ENCODE data around the gene OBSCN. TPM values are rescaled to one million over a fixed set of nuclear protein-coding genes. Genes with fewer than 3 reads are reported as not detected.

OBSCN gene
- total RNA-seq, 3 donors from 2014 or later: 6.3 to 9.3 (median 7.5) TPM

- no peak for DNase-seq
- Mint-ChIP-seq H3K27me3 (ENCODE audit: low read depth) (no peaks in the 10 kb centered on the region), H3K4me3 (no peak overlapping the region), H3K9me3 (no peaks in the 10 kb centered on the region), H3K36me3 (ENCODE audit: insufficient read depth) (peaks cover 8% of the 10 kb centered on the region), H3K4me1 (ENCODE audit: low read depth) (no peaks in the 10 kb centered on the region)
- ATAC-seq: no peak
Observed at GRCh38 chr1:228325267-228325666, 117.4 kb downstream of the OBSCN start.

DNA sequence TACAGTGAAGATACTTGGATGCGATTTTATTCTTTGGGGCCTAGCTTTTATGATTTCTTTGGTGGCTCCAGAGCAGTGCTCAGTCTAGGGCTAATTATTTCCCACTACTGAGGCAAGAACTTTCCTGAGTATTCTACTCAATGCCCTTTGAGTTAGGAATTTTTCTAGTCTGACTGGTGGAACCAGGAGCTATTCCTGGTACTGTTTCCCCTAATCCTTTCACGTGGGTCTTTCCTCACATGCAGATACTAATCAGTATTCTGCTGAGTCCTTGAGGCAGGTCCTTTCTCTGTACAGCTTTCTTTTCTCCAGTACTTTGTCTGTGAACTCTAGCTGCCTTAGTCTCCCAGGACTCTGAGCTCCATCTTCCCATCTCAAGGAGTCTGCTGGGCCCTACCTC is 122.0 kb downstream of the OBSCN start:
- DNase-seq (no peak), ATAC-seq (no peak)
- no peak overlapping the region for H3K4me3 Mint-ChIP-seq
- no peaks in the 10 kb centered on the region for H3K9me3 Mint-ChIP-seq
- no peaks in the 10 kb centered on the region for H3K27me3 Mint-ChIP-seq (ENCODE audit: low read depth)
- no peaks in the 10 kb centered on the region for H3K36me3 Mint-ChIP-seq (ENCODE audit: insufficient read depth)
- H3K4me1 Mint-ChIP-seq (ENCODE audit: low read depth): no peaks in the 10 kb centered on the region

GRCh38 chr1:228332797-228333738 is 125.2 kb downstream of the OBSCN start:
- H3K27me3 Mint-ChIP-seq (ENCODE audit: low read depth): no peaks in the 10 kb centered on the region
- H3K4me1 Mint-ChIP-seq (ENCODE audit: low read depth): no peaks in the 10 kb centered on the region
- H3K9me3 Mint-ChIP-seq: no peaks in the 10 kb centered on the region
- DNase-seq (no peak), ATAC-seq (no peak)
- no peaks in the 10 kb centered on the region for H3K36me3 Mint-ChIP-seq (ENCODE audit: insufficient read depth)
- H3K4me3 Mint-ChIP-seq: no peak overlapping the region

DNA sequence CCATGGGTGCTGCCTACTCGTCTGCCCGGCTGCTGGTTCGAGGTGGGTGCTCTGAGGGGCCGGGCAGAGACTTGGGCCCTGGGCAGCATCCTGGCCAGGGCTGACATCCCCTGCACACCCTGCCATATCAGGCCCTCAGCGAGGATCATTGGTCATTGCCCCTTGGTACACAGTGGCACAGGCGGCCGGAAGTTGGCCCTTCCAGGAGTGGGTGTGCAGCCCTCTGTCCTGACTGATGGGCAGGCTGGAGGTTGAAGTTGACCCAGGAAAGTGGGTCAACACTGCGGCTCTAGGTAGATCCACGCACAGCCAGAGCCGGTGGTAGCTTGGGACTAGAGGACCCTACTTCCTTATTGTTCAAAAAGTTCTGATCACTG is 125.9 kb downstream of the OBSCN start:
- Mint-ChIP-seq H3K4me1 (ENCODE audit: low read depth) (no peaks in the 10 kb centered on the region), H3K27me3 (ENCODE audit: low read depth) (no peaks in the 10 kb centered on the region), H3K9me3 (no peaks in the 10 kb centered on the region), H3K36me3 (ENCODE audit: insufficient read depth) (no peaks in the 10 kb centered on the region), H3K4me3 (no peak overlapping the region)
- no peak for ATAC-seq
- DNase-seq: no peak

DNA sequence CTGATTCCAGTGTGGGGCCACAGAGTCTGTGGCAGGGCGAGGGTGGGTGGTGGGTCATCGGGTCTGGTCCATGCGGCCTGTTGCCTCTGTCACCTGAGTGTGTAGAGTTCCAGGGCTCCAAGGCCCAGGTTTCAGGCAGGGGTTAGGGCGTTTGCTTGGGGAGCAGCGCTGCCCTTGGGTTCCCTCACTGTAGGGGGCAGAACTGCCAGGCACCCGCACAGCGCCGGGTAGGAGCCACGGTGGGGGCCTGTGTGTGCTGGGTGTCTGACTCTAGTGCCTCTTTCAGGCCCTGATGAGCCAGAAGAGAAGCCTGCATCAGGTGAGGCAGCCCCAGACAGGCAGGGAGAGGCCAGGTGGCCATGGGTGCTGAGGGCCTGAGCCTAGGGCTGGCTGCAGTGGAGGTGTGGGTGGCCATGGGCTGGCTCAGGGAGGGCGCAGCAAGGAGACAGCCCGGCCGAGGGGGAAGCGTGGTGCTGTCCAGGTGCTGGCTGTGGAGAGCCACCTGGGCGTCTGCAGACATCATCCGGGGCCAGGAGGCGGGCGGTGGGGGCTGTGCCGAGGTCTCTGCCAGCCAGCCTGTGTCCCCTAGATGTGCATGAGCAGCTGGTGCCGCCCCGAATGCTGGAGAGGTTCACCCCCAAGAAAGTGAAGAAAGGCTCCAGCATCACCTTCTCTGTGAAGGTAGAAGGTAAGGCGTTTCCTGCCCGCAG is 126.5 kb downstream of the OBSCN start:
- H3K4me1 Mint-ChIP-seq (ENCODE audit: low read depth): no peaks in the 10 kb centered on the region
- DNase-seq (no peak), ATAC-seq (no peak)
- H3K4me3 Mint-ChIP-seq: no peak overlapping the region
- H3K27me3 Mint-ChIP-seq (ENCODE audit: low read depth): no peaks in the 10 kb centered on the region
- H3K9me3 Mint-ChIP-seq: no peaks in the 10 kb centered on the region
- peaks cover under 1% of the 10 kb centered on the region for H3K36me3 Mint-ChIP-seq (ENCODE audit: insufficient read depth)

GRCh38 chr1:228334954-228335353 is 127.1 kb downstream of the OBSCN start:
- DNase-seq: no peak
- H3K36me3 Mint-ChIP-seq (ENCODE audit: insufficient read depth): peaks cover 4% of the 10 kb centered on the region
- no peak for ATAC-seq
- no peaks in the 10 kb centered on the region for H3K27me3 Mint-ChIP-seq (ENCODE audit: low read depth)
- no peak overlapping the region for H3K4me3 Mint-ChIP-seq
- H3K9me3 Mint-ChIP-seq: no peaks in the 10 kb centered on the region
- no peaks in the 10 kb centered on the region for H3K4me1 Mint-ChIP-seq (ENCODE audit: low read depth)

GRCh38 chr1:228335406-228336307 is 127.8 kb downstream of the OBSCN start:
- H3K4me3 Mint-ChIP-seq: no peak overlapping the region
- H3K36me3 Mint-ChIP-seq (ENCODE audit: insufficient read depth): peaks cover 4% of the 10 kb centered on the region
- H3K4me1 Mint-ChIP-seq (ENCODE audit: low read depth): no peaks in the 10 kb centered on the region
- DNase-seq (no peak), ATAC-seq (no peak)
- no peaks in the 10 kb centered on the region for H3K9me3 Mint-ChIP-seq
- no peaks in the 10 kb centered on the region for H3K27me3 Mint-ChIP-seq (ENCODE audit: low read depth)

DNA sequence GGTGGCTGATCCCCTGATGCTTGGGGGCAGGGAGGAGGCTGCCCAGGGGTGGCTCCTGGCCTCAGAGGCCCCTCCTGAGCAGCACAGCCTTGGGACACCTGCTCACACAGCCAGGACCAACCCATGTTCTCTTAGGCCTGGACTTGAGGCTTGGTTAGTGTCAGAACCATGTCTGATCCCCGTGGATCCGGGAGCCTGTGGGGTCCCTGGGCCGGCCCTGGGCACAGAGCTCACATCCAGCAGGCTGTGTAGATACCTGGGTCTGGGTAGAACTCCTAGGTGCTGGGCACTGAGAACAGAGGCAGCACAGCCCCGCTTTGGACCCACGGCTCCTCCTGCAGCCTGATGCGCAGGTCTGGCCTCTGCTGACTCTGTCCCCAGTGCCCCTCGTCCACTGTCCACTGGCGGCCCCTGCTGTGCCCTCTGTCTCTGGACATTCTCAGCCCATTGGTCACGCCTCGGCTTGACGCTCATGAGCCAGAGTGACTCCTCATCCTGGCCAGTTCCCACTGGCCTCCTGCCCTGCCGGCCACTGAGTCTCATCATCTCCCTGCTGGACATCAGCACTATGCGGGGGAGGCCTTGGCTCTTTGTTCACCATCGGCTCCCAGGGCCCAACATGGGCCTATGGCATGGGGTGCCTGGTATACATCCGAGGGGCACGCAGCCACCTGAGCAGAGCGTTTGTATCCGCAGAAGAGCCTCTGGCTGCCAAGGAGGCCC is 128.6 kb downstream of the OBSCN start:
- Mint-ChIP-seq H3K36me3 (ENCODE audit: insufficient read depth) (peaks cover 4% of the 10 kb centered on the region), H3K4me1 (ENCODE audit: low read depth) (no peaks in the 10 kb centered on the region), H3K9me3 (no peaks in the 10 kb centered on the region), H3K27me3 (ENCODE audit: low read depth) (no peaks in the 10 kb centered on the region), H3K4me3 (no peak overlapping the region)
- no peak for ATAC-seq
- no peak for DNase-seq

DNA sequence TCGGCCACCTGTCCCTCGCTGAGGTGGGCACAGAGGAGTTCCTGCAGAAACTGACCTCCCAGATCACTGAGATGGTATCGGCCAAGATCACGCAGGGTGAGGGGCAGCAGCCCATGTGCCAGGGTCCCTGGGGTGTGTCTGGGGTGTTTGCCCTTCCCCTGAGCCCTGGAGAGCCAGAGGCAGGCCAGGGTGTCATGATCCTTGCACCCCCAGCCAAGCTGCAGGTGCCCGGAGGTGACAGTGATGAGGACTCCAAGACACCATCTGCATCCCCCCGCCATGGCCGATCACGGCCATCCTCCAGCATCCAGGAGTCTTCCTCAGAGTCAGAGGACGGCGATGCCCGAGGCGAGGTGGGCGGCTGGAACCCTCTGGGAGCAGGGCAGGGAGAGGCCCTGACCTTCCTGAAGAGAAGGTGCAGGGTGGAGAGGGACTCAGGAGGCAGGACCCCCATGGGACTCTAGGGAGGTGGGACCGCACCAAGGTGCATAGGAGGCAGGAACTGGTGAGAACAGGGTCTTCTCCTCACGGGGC is 129.3 kb downstream of the OBSCN start:
- no peak for ATAC-seq
- Mint-ChIP-seq H3K27me3 (ENCODE audit: low read depth) (no peaks in the 10 kb centered on the region), H3K36me3 (ENCODE audit: insufficient read depth) (peaks cover 4% of the 10 kb centered on the region), H3K4me1 (ENCODE audit: low read depth) (no peaks in the 10 kb centered on the region), H3K4me3 (no peak overlapping the region), H3K9me3 (no peaks in the 10 kb centered on the region)
- DNase-seq: no peak

DNA sequence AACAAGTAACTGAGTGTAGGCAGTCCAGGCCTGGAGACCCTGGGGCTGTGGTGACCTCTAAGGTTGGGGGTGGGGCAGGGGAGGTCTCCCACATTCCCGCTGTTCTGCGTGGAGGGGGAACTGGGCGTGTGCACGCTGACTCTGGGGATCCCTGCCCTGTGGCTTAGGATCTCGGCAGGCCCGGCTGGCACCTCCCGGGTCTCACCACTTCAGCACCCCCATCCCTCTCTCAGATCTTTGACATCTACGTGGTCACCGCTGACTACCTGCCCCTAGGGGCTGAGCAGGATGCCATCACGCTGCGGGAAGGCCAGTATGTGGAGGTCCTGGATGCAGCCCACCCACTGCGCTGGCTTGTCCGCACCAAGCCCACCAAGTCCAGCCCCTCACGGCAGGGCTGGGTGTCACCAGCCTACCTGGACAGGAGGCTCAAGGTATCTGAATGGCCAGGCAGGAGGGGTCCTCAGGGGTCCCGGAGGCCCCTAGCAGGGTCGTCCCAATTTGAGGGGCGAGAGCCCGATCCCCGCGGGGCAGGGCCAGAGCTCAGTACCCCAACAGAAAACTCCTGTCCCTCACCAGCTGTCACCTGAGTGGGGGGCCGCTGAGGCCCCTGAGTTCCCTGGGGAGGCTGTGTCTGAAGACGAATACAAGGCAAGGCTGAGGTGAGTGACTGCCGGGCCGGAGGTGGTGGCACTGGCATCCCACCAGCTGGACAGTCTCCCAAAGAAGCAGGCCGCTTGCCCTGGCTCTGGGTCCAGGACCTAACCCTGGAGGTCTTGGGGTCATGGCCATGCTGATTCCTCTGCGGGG is 130.1 kb downstream of the OBSCN start:
- Mint-ChIP-seq H3K4me1 (ENCODE audit: low read depth) (no peaks in the 10 kb centered on the region), H3K9me3 (no peaks in the 10 kb centered on the region), H3K4me3 (no peak overlapping the region), H3K36me3 (ENCODE audit: insufficient read depth) (peaks cover 5% of the 10 kb centered on the region), H3K27me3 (ENCODE audit: low read depth) (no peaks in the 10 kb centered on the region)
- ATAC-seq (no peak), DNase-seq (no peak)

- no peak overlapping the region for H3K4me3 Mint-ChIP-seq
- H3K27me3 Mint-ChIP-seq (ENCODE audit: low read depth): no peaks in the 10 kb centered on the region
- peaks cover 6% of the 10 kb centered on the region for H3K36me3 Mint-ChIP-seq (ENCODE audit: insufficient read depth)
- H3K4me1 Mint-ChIP-seq (ENCODE audit: low read depth): no peaks in the 10 kb centered on the region
- DNase-seq (no peak), ATAC-seq (no peak)
- H3K9me3 Mint-ChIP-seq: peaks cover 1% of the 10 kb centered on the region
Observed at GRCh38 chr1:228338521-228339051, 130.7 kb downstream of the OBSCN start.

- Mint-ChIP-seq H3K27me3 (ENCODE audit: low read depth) (no peaks in the 10 kb centered on the region), H3K4me1 (ENCODE audit: low read depth) (no peaks in the 10 kb centered on the region), H3K9me3 (peaks cover 3% of the 10 kb centered on the region)
Observed at GRCh38 chr1:228339059-228339704, 131.3 kb downstream of the OBSCN start.

More at GRCh38 chr1:228339059-228339704, 131.3 kb downstream of the OBSCN start:
- ATAC-seq: no peak
- Mint-ChIP-seq H3K4me3 (no peak overlapping the region), H3K36me3 (ENCODE audit: insufficient read depth) (peaks cover 8% of the 10 kb centered on the region)
- no peak for DNase-seq
